PC-9 (cell line): ENCODE measurements around the gene SST.

Experiments
- EZH2 ChIP-seq: fragments of 200-600 bp; sonication (generic); IDR thresholded peaks from 2 replicates; pipeline ENCODE4 v1.8.0; 2017; ENCODE audit warnings: antibody characterized with exemption, low read depth
- TF ChIP-seq, protein P1 (sequence below): fragments of 200-600 bp; sonication (generic); conservative IDR thresholded peaks from 2 replicates; pipeline ENCODE4 v1.6.1; 2017; ENCODE audit warnings: mixed run types, antibody characterized with exemption, mild to moderate bottlenecking, moderate library complexity

DNA sequence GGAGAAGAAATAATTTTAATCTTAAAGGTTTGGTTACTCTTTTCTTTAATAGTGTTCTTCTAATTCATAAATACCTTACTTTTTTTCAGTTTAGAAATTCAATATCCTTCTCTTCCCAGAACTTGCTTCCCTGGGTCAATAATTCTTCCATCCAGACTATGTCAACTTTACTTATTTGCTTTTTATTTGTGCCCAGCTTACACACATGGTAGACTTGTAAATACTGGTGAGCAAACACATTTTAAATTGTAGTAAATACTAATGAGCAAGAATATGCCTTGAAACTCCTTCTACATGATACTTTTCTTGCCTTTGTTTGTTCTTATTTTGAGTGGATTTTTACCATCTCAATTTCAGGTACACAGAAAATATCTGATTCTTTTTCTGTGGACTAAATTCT, 33.7 kb downstream of the SST start:
- TF ChIP-seq, protein P1, sequence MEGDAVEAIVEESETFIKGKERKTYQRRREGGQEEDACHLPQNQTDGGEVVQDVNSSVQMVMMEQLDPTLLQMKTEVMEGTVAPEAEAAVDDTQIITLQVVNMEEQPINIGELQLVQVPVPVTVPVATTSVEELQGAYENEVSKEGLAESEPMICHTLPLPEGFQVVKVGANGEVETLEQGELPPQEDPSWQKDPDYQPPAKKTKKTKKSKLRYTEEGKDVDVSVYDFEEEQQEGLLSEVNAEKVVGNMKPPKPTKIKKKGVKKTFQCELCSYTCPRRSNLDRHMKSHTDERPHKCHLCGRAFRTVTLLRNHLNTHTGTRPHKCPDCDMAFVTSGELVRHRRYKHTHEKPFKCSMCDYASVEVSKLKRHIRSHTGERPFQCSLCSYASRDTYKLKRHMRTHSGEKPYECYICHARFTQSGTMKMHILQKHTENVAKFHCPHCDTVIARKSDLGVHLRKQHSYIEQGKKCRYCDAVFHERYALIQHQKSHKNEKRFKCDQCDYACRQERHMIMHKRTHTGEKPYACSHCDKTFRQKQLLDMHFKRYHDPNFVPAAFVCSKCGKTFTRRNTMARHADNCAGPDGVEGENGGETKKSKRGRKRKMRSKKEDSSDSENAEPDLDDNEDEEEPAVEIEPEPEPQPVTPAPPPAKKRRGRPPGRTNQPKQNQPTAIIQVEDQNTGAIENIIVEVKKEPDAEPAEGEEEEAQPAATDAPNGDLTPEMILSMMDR, result no peak
- no peak for TF ChIP-seq EZH2
